OCI-M2 (cell line): Measurements from ENCODE around the gene FBN1.

Experiments
- DNase-seq: peaks from one replicate; lab custom pipeline; 2025; ENCODE audit not compliant: unreplicated experiment; lab: John Stamatoyannopoulos, UW

FBN1 gene

DNA sequence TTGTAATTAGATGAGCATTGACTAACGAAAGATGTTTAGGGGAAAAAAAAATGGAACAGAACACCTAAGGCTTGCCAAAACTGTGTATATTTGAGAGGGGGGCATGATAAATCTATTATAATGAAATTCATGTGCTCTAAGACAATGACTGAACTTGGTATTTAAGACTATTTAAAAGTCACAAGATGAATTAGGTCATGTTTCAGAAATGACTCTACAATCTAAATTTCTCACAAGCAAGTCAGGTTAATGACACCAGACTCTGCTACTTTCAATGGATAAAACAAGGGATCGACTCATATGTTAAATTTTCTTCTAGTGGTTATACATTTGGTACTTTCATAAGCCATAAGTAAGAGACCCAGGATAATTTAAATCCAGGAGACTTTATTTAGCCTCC, 235.9 kb downstream of the FBN1 start:
- DNase-seq: no peak

DNA sequence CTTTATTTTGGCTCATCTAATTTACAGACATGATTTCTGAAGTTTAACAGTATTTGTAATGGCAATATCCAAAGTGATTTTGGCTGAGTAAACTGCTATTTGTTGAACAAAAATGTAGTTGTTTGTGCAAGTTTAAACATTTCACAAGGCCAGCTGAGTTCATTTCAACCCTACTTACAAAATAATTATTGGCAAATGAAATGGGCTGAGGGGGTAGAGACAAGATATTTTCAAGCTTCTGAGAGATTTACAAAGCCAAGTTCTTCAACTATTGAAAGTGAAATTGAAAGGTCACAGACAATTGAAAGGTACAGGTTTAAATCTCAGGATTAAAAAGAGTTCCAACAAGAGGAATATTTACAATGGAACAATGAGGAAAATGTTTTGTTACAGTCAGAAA, 237.2 kb downstream of the FBN1 start:
- DNase-seq: no peak

- DNase-seq: no peak
Observed at GRCh38 chr15:48407646-48408045, 237.9 kb downstream of the FBN1 start.

- no peak for DNase-seq
Observed at GRCh38 chr15:48406911-48407310, 238.6 kb downstream of the FBN1 start.

- DNase-seq: no peak
Observed at GRCh38 chr15:48406266-48406891, 239.1 kb downstream of the FBN1 start.

GRCh38 chr15:48402427-48403177, 242.9 kb downstream of the FBN1 start:
- DNase-seq: no peak

DNA sequence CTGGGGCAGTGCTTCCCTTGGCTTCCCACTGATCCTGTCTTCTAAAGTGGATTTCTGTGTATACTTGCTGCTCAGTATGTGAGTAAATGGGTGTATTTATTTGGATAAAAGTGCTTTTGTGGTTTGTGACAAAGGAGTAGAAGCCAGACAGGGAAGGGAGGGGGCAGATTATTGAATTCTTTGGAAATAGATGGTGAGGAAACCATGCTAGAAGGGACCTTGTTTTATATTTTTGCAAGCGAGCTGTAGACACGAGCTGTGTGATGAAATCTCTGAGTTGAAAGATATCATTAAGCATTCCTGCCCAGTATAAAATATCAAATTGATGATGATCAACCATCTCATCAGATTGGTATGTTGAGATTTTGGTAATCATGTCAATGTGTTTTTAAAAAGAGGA, 245.4 kb downstream of the FBN1 start:
- no peak for DNase-seq

- DNase-seq: no peak
Observed at GRCh38 chr15:48397841-48398240, 247.7 kb downstream of the FBN1 start.

GRCh38 chr15:48396020-48396419, 249.5 kb downstream of the FBN1 start:
- DNase-seq: no peak

- no peak for DNase-seq
Observed at GRCh38 chr15:48395521-48396011, 249.9 kb downstream of the FBN1 start.

GRCh38 chr15:48394970-48395369, 250.5 kb downstream of the FBN1 start:
- DNase-seq: no peak

DNA sequence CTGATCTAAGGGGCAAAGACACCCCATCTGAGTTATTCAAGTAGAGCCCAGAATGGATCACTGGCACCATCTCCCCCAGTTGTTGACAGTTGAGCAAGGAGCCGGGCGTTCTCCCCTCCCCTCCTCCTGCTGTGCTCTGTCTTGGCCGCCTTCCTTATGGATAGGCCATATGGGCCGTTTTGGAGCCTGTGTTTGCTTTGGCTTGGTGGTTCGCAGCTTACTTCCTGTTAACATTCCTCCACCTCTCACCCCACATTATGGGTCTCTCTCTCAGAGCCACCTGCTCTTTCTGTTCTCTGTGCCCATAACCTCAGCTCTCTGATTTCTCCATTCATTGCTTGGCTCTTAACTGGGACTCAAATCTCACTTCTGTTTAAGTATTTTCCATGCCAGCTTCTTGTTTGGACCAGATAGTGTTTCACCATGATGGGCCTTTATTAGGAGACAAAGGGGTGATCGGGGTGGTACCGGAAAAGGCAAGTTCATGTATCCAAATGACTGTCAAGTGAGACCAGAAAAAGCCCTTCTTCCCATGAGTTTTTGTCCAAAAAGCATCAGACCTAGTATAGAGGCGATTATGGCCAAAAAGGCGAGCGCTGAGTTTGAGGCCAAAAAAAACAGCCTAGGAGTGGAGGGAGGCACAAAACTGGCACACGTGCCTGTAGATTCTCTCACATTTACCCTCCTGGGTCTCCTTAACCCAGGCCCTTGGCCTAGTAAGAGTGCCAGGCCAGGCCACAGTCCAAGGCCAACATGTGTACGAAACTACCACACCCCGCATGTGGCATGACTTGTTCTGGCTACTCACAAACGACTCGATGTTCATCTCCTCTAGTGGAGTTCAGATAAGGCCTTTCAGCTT, 251.6 kb downstream of the FBN1 start:
- no peak for DNase-seq

- no peak for DNase-seq
Observed at GRCh38 chr15:48392356-48392755, 253.2 kb downstream of the FBN1 start.

GRCh38 chr15:48391950-48392349, 253.6 kb downstream of the FBN1 start:
- DNase-seq: no peak

GRCh38 chr15:48389691-48390143, 255.8 kb downstream of the FBN1 start:
- no peak for DNase-seq

DNA sequence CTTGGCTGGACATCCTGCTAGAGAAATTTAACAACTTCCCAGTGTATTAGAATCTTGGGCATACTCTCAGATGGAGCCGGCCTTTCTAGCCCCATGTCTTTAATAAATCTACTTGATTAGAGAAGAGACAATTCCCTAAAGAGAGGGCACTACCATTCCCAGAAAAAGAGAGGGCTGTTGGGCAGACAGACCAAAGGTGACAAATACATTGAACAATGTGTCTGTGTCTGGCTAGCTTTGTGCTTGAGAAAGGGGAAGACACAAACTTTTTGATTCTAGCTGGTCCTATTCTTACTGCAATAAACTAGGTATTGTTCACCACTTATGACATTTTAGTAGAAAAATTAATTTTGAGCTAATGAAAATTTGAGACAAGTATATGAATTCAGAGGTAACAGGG, 256.6 kb downstream of the FBN1 start:
- DNase-seq: no peak

DNA sequence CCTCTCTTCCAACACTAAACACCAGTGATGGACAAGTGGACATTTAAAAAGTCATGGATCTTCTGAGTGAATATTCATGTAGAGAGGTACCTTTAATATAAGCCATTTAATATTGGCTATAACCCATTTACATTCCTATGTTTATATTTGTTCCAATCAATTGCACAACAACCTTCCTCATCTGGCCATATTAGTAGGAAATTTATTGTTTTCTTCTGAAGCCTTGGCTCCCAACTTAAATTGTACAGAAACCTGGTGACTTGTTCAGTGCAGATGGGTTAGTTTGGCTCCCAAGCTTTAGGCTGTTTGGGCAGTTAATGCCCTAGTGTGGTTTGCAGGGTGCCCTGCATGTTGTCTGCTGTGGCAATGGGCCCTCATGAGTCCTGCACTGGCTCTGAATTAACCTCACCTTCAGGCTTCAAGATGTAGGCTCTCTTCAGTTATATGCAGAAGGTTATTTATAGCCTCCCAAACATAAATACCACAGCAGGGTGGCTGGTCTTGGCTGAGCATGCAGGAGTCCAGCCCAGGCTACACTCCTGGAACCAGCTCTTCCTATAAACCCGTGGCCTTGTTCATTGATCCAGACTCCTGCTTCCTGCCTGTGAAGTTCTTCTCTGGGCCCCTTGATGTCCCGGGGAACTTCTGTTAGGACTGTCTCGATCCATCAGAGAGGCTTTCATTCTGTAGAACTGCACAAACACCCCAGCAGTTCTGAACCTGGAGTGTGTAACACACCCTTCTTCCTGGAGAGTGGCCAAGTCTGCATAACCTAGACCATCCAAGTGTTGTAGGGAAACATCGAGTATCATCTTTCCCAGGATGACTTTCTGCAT, 257.3 kb downstream of the FBN1 start:
- DNase-seq: no peak

DNA sequence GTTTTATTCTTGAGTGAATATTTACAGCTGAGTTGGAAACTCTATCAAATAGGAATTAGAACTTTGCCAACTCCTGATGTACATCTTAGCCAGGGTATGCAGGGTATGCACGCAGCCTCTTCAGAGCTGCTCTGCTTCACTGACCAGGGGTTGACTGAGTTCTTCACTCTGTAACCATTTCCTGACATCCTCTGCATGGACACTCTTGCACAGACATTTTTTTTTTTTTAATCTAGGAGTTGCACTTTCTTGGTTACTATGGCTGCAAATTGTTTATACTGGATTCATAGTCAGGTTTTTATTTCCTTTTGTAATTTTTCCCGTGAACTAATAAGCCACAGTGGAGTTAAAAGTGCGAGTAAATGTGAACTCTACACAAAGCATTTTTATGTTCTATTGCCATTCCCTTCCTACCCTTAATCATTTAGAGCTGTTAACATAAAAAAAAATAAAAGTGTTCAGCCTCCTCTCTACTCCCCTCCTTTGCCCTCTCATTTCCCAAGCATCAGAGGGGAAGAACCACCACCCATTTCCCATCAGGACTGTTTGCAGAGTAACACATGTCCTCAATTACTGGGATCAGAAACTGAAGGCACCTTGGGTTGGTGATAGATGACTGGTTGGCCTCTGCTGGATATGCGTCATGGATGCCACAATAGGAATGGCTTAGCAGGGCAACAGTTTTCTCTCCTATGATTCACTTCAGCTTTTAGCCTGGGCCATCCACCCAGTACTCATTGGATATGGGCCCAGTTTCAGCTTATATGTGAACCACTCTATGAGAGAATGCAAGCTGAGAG, 260.3 kb downstream of the FBN1 start:
- DNase-seq: no peak

- DNase-seq: no peak
Observed at GRCh38 chr15:48384616-48385015, 260.9 kb downstream of the FBN1 start.

GRCh38 chr15:48383031-48383430, 262.5 kb downstream of the FBN1 start:
- DNase-seq: no peak
